ENCODE measurements around the gene COMP. TPM values are rescaled to one million over a fixed set of nuclear protein-coding genes. Genes with fewer than 3 reads are reported as not detected.
A peak's percentile ranks its signal among the peaks of the same experiment; 100 is the strongest.

The COMP gene
- total RNA-seq (100 to 1,000 TPM in 1 of 2 donors, 10 to 100 TPM in 1; 15.8 to 142 TPM), polyA plus RNA-seq (10 to 100 TPM in 1 of 2 donors, 1 to 10 TPM in 1; 9.8 to 14.4 TPM)
- long read RNA-seq, donor 1, transcript COMP-201 (19 exons, 2,461 nt) = major isoform, 116 of 159 reads
- long read RNA-seq, donor 1, partial matches to known transcripts = 36 of 159 reads
- long read RNA-seq, donor 1, other reads (novel, unspliced or antisense) = 6 of 159 reads
- long read RNA-seq, donor 2, transcript COMP-201 (19 exons, 2,461 nt) = major isoform, 161 of 230 reads
- long read RNA-seq, donor 2, transcript COMP-203 (18 exons, 2,707 nt) = minor isoform, 5 of 230 reads
- long read RNA-seq, donor 2, partial matches to known transcripts = 60 of 230 reads
- long read RNA-seq, donor 2, other reads (novel, unspliced or antisense) = 4 of 230 reads

DNA sequence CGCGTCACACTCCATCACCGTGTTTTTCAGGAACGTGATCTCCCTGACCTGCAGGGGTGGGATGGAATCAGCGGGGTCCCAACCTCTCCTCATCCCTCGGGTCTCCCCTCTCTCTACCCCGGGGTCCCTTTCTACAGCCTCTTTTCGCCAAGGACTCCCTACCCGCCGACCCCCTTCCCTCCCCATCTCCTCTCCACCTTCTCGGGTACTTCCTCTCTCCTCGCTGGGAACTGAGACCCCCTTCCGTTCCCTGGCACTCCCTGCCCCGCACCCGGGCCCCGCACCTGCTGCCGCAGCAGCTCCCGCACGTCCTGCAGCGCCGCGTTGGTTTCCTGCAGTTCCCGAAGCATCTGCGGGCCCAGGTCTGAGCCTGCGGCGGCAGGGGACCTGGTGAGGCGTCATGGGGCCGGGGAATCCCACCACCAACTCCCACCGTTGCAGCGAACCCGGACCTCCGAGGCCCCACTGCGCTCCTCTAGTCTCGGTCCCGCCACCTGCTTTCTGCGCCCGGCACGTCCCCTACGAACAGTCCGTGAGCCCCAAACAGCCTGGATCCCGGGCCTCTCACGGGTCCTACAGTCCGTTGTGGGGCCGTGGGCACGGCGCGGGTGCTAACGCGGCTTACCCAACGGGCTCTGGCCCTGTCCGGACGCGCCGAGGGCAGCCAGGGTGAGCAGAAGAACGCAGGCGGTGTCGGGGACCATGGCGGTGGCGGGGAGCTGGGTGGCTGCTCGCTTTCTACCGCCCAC, at the start of gene COMP:
Gene COMP, minus strand, starts transcription at position 740 of the 749 bp plus-strand sequence. Its CDS starts 36 bp downstream, at position 704.
- no peaks in the 10 kb centered on the region for H3K4me1 ChIP-seq (ENCODE audit: control insufficient read depth in 1 of 2, insufficient read depth in 2 of 2, low read length in 2 of 2)
- intact Hi-C loops (cut with DNase I) = no loop called here

DNA sequence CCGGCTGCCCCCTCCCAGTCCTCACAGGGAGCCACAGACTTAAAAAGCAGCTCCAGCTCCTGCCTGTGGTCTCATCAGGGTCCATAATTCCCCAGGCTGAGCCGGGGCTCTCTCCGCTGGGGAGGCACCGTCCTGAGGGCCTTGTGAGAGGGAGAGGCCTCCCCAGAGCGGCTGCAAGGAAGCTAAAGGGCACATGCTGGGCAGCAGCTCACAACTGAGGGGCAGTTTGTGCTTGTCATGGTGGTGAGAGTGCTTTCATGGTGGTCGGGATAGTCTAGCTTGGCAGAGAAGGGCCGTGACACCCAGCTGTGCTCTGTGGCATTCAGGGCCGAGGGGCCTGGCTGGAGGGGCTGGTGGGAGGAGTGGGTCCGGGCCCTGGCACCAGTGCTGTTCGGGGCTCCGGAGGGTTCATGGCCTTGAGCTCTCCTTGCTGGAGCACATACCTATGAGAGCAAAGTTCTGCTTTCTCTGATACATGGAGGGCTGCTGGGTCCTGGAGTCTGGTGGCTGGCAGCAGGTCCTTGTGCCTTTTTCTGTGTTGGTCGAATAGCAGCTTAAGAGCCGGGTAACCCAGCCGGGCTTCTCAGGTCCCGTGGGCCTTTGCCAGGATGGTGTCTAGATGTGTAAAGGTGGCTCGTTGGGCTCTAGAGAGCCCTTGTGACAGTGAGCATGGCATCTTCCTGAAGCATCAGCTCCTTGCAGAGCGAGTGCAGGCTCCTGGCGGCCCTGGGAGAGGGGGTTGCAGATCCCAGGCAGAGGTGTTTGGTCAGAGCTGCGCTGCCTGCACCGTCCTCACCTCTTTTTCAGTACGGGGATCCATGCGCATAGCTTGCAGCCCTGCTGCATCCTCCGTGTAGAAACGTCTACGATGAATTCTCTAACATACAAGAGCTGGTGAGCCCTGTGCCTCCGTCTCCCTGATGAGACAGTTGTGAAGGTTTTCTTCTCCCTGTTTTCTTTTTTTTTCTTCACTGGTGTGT, 49.5 kb upstream of the COMP start:
- Histone ChIP-seq H3K9me3 (ENCODE audit: control insufficient read depth, low read length) (no peaks in the 10 kb centered on the region), H3K36me3 (ENCODE audit: control insufficient read depth in 1 of 2, insufficient read depth in 2 of 2, low read length in 1 of 2) (no peaks in the 10 kb centered on the region), H3K27me3 (ENCODE audit: control insufficient read depth in 1 of 2, insufficient read depth in 2 of 2, low read length in 1 of 2) (no peaks in the 10 kb centered on the region), H3K4me1 (ENCODE audit: control insufficient read depth in 1 of 2, insufficient read depth in 2 of 2, low read length in 2 of 2) (no peaks in the 10 kb centered on the region), H3K27ac (ENCODE audit: low read depth in 1 of 2, low read length in 2 of 2) (no peak overlapping the region), H3K4me3 (ENCODE audit: low read length in 2 of 2) (no peak overlapping the region)
- 73 to 77% methylated on average over 26 of the region's 26 CpGs for WGBS, 2 donors
- DNase-seq (no peak), ATAC-seq (ENCODE audit: low FRiP score) (peak; percentile 42)
- intact Hi-C loops (cut with DNase I) = loop anchor here (10.0 kb wide), 4 partner anchors 156 to 386 kb away; partner anchors contain the start of gene CRTC1 (in 1 of the 2)

More for the DNA sequence above, at the start of gene COMP:
- H3K36me3 ChIP-seq (ENCODE audit: control insufficient read depth in 1 of 2, insufficient read depth in 2 of 2, low read length in 1 of 2) = no peaks in the 10 kb centered on the region
- no peak within 1 kb of the TSS for H3K4me3 ChIP-seq (ENCODE audit: low read length in 2 of 2)
- H3K27ac ChIP-seq (ENCODE audit: low read depth in 1 of 2, low read length in 2 of 2) = no peak within 1 kb of the TSS
- ATAC-seq (ENCODE audit: low FRiP score) = no peak
- H3K9me3 ChIP-seq (ENCODE audit: control insufficient read depth, low read length) = no peaks in the 10 kb centered on the region
- no peaks in the 10 kb centered on the region for H3K27me3 ChIP-seq (ENCODE audit: control insufficient read depth in 1 of 2, insufficient read depth in 2 of 2, low read length in 1 of 2)
- DNase-seq = peak in 1 of 2 donors; percentile 77
- WGBS, 2 donors = 2 to 3% methylated on average over 60 to 61 of the region's 61 CpGs

DNA sequence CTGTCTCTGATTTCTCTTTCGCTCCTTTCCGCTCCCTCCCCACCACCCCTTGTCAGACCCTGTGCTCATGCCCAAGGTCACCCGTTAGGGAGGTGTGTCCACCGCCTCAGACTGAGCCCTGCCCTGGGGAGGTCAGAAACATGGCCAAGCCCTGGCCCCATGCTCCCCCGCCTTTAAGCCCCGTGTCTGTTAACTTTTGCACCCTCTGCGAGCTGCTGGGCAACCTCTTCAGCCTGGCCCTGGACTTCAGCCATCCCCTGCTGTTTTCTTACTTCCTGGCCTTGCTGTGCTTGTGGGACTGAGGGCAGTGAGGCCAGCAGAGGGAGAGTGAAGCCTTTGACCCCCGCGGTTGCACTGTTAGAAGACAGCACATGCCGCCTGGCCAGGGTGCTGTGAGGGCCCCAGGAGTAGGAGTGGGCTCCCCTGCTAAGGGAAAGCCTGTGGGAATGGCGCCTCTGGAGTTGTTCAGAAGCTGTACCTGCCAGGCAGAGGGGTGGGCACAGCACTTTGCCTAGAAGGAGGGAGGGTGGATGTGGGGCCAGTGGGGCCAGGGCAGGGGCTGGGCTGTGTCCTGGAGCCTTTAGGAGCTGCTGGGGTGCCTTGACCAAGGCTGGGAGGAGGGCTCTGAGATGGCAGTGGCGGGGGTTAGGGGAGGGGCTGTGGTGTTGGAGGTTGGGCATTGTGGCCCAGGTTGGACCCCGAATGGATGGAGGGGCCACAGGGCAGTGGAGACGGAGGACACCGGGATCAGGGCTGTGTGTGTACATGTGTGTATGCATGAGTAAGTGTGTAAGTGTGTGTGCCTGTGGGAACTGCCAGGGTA, 48.6 kb upstream of the COMP start:
- H3K27me3 ChIP-seq (ENCODE audit: control insufficient read depth in 1 of 2, insufficient read depth in 2 of 2, low read length in 1 of 2) = no peaks in the 10 kb centered on the region
- no peaks in the 10 kb centered on the region for H3K4me1 ChIP-seq (ENCODE audit: control insufficient read depth in 1 of 2, insufficient read depth in 2 of 2, low read length in 2 of 2)
- no peak overlapping the region for H3K4me3 ChIP-seq (ENCODE audit: low read length in 2 of 2)
- H3K27ac ChIP-seq (ENCODE audit: low read depth in 1 of 2, low read length in 2 of 2) = no peak overlapping the region
- intact Hi-C loops (cut with DNase I) = loop anchor here (10.0 kb wide), 4 partner anchors 155 to 385 kb away; partner anchors contain the start of gene CRTC1 (in 1 of the 2)
- ATAC-seq (ENCODE audit: low FRiP score) (peak; percentile 21), DNase-seq (no peak)
- no peaks in the 10 kb centered on the region for H3K9me3 ChIP-seq (ENCODE audit: control insufficient read depth, low read length)
- WGBS, 2 donors = 70 to 72% methylated on average over 15 of the region's 15 CpGs
- H3K36me3 ChIP-seq (ENCODE audit: control insufficient read depth in 1 of 2, insufficient read depth in 2 of 2, low read length in 1 of 2) = no peaks in the 10 kb centered on the region

DNA sequence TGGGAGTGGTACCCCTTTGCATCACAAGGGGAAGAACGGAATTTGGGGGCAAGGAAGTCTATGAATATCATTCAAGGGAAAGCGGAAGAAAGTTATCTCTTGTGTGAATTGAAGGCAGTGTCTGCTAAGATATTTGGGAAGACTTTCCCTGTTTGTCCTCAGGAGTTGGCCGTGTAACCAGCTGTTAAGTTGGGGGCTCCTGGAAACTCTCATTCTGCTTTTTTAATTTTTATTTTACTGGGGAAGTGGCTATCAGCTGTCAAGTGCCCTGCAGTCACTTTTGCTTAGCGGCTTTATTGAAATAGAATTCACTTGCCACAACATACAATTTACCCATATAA, 43.5 kb upstream of the COMP start:
- 80 to 81% methylated on average over 4 of the region's 4 CpGs for WGBS, 2 donors
- Histone ChIP-seq H3K27me3 (ENCODE audit: control insufficient read depth in 1 of 2, insufficient read depth in 2 of 2, low read length in 1 of 2) (no peaks in the 10 kb centered on the region), H3K36me3 (ENCODE audit: control insufficient read depth in 1 of 2, insufficient read depth in 2 of 2, low read length in 1 of 2) (no peaks in the 10 kb centered on the region), H3K4me3 (ENCODE audit: low read length in 2 of 2) (no peak overlapping the region), H3K27ac (ENCODE audit: low read depth in 1 of 2, low read length in 2 of 2) (no peak overlapping the region), H3K9me3 (ENCODE audit: control insufficient read depth, low read length) (no peaks in the 10 kb centered on the region), H3K4me1 (ENCODE audit: control insufficient read depth in 1 of 2, insufficient read depth in 2 of 2, low read length in 2 of 2) (no peaks in the 10 kb centered on the region)
- intact Hi-C loops (cut with DNase I) = no loop called here
- no peak for DNase-seq
- no peak for ATAC-seq (ENCODE audit: low FRiP score)

DNA sequence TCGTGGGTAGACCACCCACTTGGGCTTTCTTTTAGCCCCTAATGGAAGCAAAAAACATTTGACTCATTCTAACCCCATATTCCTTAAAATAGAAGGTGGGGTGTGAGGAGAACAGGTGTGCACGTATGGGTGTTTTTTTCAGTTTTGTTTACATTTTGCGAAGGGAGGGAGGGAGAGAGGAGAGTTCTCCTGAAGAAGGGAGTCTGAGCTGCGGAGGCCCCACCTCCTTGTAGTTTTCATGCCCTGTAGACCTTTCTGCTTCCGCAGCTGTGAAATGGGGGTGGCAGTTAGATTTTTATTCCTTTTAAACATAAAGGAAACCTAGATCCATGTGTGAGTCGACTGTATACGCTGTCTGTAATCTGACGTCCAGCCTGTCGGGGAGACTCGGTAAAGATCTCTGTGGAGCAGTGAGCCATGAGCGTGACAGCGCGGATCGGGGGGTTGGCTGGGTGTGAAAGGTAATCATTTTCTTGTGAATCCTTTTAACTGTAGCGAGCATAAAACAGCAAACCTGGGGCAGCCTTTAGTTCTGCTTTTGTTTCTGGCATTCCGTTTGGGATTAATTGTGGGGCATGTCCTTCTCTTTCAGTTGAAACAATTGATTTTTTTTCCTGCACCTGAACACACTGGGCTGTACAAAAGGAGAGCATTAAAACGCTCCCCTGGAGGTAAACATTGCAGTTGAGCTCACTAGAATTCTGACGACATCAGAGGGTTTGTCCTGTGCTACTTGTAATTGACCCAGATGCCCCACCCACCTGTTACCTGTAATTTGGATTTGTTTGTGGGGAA, 42.9 kb upstream of the COMP start:
- no peaks in the 10 kb centered on the region for H3K36me3 ChIP-seq (ENCODE audit: control insufficient read depth in 1 of 2, insufficient read depth in 2 of 2, low read length in 1 of 2)
- H3K4me3 ChIP-seq (ENCODE audit: low read length in 2 of 2) = peak overlapping the region in 1 of 2 donors; percentile 37
- H3K27ac ChIP-seq (ENCODE audit: low read depth in 1 of 2, low read length in 2 of 2) = no peak overlapping the region
- no peak for DNase-seq
- no peaks in the 10 kb centered on the region for H3K27me3 ChIP-seq (ENCODE audit: control insufficient read depth in 1 of 2, insufficient read depth in 2 of 2, low read length in 1 of 2)
- 29 to 35% methylated on average over 18 of the region's 18 CpGs for WGBS, 2 donors
- ATAC-seq (ENCODE audit: low FRiP score) = no peak
- H3K9me3 ChIP-seq (ENCODE audit: control insufficient read depth, low read length) = no peaks in the 10 kb centered on the region
- no peaks in the 10 kb centered on the region for H3K4me1 ChIP-seq (ENCODE audit: control insufficient read depth in 1 of 2, insufficient read depth in 2 of 2, low read length in 2 of 2)
- intact Hi-C loops (cut with DNase I) = no loop called here

DNA sequence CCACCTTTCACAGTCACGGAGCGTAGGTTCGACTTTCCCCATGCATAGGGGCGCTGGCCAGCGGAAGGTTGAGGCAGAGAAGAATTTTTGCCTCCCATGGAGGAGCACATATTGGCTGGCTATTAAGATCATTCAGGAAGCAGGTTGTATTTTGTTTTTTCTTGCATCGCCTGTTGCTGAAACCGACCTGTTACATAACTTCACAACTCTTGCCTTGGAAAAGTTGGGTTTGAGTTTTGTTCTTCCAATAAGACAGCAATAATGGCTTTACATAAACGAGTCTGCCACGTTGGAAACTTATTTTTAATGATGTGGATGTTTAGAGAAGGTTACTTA, 42.0 kb upstream of the COMP start:
- no peaks in the 10 kb centered on the region for H3K9me3 ChIP-seq (ENCODE audit: control insufficient read depth, low read length)
- 3% methylated on average over 9 of the region's 9 CpGs for WGBS, 2 donors
- intact Hi-C loops (cut with DNase I) = no loop called here
- no peaks in the 10 kb centered on the region for H3K27me3 ChIP-seq (ENCODE audit: control insufficient read depth in 1 of 2, insufficient read depth in 2 of 2, low read length in 1 of 2)
- ATAC-seq (ENCODE audit: low FRiP score) (no peak), DNase-seq (no peak)
- peak overlapping the region; percentile 37 to 93 for H3K4me3 ChIP-seq (ENCODE audit: low read length in 2 of 2)
- H3K27ac ChIP-seq (ENCODE audit: low read depth in 1 of 2, low read length in 2 of 2) = no peak overlapping the region
- no peaks in the 10 kb centered on the region for H3K36me3 ChIP-seq (ENCODE audit: control insufficient read depth in 1 of 2, insufficient read depth in 2 of 2, low read length in 1 of 2)
- H3K4me1 ChIP-seq (ENCODE audit: control insufficient read depth in 1 of 2, insufficient read depth in 2 of 2, low read length in 2 of 2) = no peaks in the 10 kb centered on the region

DNA sequence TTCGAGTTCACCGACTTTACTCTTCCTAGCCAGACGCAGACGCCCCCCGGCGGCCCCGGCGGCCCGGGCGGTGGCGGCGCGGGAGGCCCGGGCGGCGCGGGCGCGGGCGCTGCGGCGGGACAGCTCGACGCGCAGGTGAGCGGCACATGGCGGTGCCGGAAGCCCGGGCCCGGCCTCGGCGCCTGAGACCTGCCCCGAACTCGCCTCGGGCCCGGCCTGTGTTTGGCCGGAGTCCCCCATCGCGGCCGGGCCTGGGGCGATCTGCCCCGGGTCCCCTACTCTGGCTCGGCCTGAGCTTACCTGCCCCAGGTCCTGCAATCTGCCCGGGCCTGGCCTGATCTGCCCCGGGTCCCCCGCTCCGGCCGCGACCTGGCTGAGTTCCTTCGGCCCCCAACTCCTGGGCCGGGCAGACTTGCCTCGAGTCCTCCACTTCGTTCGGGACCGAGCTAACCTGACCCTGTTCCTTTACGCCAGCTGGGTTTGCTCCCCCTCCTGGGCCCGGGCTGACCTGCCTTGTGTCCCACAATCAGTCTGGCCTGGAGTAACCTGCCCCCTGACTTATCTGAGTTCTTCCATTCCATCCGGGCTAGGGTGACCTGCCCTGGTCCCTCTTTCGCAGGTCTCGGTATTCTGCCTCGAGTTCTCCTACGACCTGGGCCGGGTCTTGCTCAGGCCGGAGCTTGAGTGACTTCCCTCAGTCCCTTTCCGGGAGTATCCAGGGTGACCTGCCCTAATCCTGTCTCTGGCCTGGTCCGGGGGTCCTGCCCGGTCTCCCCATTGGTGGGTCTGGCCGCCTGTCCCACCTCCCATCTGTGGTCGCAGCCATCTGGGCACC, 41.4 kb upstream of the COMP start:
- DNase-seq (no peak), ATAC-seq (ENCODE audit: low FRiP score) (peak; percentile 8)
- H3K4me3 ChIP-seq (ENCODE audit: low read length in 2 of 2) = peak overlapping the region; percentile 81 to 93
- peak overlapping the region in 1 of 2 donors; percentile 61 for H3K27ac ChIP-seq (ENCODE audit: low read depth in 1 of 2, low read length in 2 of 2)
- no peaks in the 10 kb centered on the region for H3K9me3 ChIP-seq (ENCODE audit: control insufficient read depth, low read length)
- intact Hi-C loops (cut with DNase I) = no loop called here
- no peaks in the 10 kb centered on the region for H3K36me3 ChIP-seq (ENCODE audit: control insufficient read depth in 1 of 2, insufficient read depth in 2 of 2, low read length in 1 of 2)
- 1% methylated on average over 57 to 69 of the region's 69 CpGs for WGBS, 2 donors
- H3K27me3 ChIP-seq (ENCODE audit: control insufficient read depth in 1 of 2, insufficient read depth in 2 of 2, low read length in 1 of 2) = no peaks in the 10 kb centered on the region
- H3K4me1 ChIP-seq (ENCODE audit: control insufficient read depth in 1 of 2, insufficient read depth in 2 of 2, low read length in 2 of 2) = no peaks in the 10 kb centered on the region
